NB4 (cell line): ENCODE data around the gene ZBTB40.

Experiments used
- MYC ChIP-seq: IDR thresholded peaks from 2 replicates; pipeline ENCODE4 v1.6.1; 2011; ENCODE audit warnings: low read depth, low read length
- POLR2A ChIP-seq: IDR thresholded peaks from 2 replicates; pipeline ENCODE4 v1.6.1; 2011; ENCODE audit warnings: mild to moderate bottlenecking; ENCODE audit not compliant: insufficient read length; ENCODE audit errors: extremely low read depth
- TF ChIP-seq, protein P1 (sequence below): IDR thresholded peaks from one replicate; pipeline ENCODE4 v1.5.1; 2012; ENCODE audit warnings: low read depth, low read length
- TF ChIP-seq, protein P2 (sequence below): IDR thresholded peaks from 2 replicates; pipeline ENCODE4 v1.6.1; 2011; ENCODE audit warnings: low read depth, low read length

DNA sequence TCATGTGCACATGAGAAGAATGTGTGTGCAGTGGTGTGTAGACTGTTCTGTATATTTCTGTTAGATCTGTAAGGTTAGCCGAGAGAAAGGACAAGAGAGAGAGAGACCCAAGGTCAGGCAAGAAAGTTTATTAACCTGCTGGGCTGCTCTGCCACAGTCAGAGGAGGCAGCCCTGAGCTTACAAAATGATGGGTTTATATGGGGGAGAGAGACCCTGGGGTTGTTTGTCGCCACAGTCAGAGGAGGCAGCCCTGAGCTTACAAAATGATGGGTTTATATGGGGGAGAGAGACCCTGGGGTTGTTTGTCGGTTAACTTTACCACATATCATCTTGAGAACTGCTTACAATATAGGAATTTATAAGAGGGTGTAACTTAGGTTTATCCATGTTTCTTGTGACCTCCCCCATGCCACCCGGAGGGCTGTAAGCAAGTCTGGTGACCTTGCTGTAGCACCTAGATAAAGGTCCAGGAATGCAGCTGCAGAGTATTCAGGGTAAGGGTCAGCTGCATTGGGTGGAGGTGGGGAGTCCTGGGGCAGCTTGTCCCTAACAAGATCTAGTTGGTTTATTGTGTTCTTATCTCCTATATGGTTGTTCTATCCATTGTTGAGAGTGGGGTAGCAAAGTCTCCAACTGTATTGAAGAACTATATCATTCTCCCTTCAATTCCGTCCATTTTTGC, 9.3 kb upstream of the ZBTB40 start:
- TF ChIP-seq, protein P1, sequence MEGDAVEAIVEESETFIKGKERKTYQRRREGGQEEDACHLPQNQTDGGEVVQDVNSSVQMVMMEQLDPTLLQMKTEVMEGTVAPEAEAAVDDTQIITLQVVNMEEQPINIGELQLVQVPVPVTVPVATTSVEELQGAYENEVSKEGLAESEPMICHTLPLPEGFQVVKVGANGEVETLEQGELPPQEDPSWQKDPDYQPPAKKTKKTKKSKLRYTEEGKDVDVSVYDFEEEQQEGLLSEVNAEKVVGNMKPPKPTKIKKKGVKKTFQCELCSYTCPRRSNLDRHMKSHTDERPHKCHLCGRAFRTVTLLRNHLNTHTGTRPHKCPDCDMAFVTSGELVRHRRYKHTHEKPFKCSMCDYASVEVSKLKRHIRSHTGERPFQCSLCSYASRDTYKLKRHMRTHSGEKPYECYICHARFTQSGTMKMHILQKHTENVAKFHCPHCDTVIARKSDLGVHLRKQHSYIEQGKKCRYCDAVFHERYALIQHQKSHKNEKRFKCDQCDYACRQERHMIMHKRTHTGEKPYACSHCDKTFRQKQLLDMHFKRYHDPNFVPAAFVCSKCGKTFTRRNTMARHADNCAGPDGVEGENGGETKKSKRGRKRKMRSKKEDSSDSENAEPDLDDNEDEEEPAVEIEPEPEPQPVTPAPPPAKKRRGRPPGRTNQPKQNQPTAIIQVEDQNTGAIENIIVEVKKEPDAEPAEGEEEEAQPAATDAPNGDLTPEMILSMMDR, result no peak
- TF ChIP-seq POLR2A (no peak), MYC (no peak)
- TF ChIP-seq, protein P2, sequence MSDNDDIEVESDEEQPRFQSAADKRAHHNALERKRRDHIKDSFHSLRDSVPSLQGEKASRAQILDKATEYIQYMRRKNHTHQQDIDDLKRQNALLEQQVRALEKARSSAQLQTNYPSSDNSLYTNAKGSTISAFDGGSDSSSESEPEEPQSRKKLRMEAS, result no peak
